ENCODE data around the gene OR11A1. TPM values are rescaled to one million over a fixed set of nuclear protein-coding genes. Genes with fewer than 3 reads are reported as not detected.

Gene OR11A1
- total RNA-seq, 1 experiment from 2014 or later, result not detected

DNA sequence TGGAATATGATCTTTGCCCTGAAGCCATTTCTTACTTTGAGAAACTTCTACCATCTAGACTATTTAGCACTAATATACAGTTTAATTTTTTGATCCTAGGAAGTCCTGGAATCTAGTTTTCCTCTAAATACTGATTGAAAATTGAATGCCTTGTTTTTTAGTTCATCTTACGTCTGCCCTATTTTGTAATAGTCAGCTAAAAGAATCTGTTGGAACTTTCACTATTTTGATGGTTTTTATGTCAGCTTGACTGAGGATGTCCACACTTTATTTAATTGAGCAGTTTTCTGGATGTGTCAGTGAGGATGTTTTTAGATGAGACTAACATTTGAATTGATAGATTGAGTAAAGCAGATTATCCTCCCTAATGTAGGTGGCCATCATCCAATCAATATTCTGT lies 53.1 kb downstream of the OR11A1 start:
- no peaks in the 10 kb centered on the region for H3K9me2 ChIP-seq (replicated peaks; ENCODE audit: low read length)
- H3K9me3 ChIP-seq (ENCODE audit: low read length), result no peaks in the 10 kb centered on the region
- H3K27ac ChIP-seq (ENCODE audit: low read length), result no peak overlapping the region
- no peaks in the 10 kb centered on the region for H3K4me1 ChIP-seq (ENCODE audit: insufficient read depth, low read length)
- H3K4me3 ChIP-seq (ENCODE audit: low read length), result no peak overlapping the region
- no peaks in the 10 kb centered on the region for H3K79me2 ChIP-seq (ENCODE audit: low read length)
- H4K20me1 ChIP-seq (ENCODE audit: low read length), result no peaks in the 10 kb centered on the region
- no peaks in the 10 kb centered on the region for H3K36me3 ChIP-seq (ENCODE audit: low read depth, low read length)
- no peak overlapping the region for H3K4me2 ChIP-seq (ENCODE audit: low read length)
- TF ChIP-seq, protein P1, sequence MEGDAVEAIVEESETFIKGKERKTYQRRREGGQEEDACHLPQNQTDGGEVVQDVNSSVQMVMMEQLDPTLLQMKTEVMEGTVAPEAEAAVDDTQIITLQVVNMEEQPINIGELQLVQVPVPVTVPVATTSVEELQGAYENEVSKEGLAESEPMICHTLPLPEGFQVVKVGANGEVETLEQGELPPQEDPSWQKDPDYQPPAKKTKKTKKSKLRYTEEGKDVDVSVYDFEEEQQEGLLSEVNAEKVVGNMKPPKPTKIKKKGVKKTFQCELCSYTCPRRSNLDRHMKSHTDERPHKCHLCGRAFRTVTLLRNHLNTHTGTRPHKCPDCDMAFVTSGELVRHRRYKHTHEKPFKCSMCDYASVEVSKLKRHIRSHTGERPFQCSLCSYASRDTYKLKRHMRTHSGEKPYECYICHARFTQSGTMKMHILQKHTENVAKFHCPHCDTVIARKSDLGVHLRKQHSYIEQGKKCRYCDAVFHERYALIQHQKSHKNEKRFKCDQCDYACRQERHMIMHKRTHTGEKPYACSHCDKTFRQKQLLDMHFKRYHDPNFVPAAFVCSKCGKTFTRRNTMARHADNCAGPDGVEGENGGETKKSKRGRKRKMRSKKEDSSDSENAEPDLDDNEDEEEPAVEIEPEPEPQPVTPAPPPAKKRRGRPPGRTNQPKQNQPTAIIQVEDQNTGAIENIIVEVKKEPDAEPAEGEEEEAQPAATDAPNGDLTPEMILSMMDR (conservative IDR thresholded peaks at IDR 0.05; ENCODE audit: low read depth, low read length), result no peak
- TF ChIP-seq EZH2 (IDR thresholded peaks at IDR 0.05; ENCODE audit: low read length, unreplicated experiment) (no peak), EZH2phosphoT487 (IDR thresholded peaks at IDR 0.05; ENCODE audit: borderline replicate concordance, low read length) (no peak)
- no peak for DNase-seq
- no peak for ATAC-seq
- intact Hi-C loops (cut with micrococcal nuclease), result no loop called here
- ChIA-PET CTCF (no interaction called here), POLR2A (ENCODE audit: unreplicated experiment) (no interaction called here)
- H3K27me3 ChIP-seq (ENCODE audit: low read length), result peaks cover 31% of the 10 kb centered on the region; the same call in 1 of the 2 replicates
- H3K9ac ChIP-seq (ENCODE audit: low read length), result no peak overlapping the region
- H2AFZ ChIP-seq (ENCODE audit: low read length), result no peak overlapping the region
- no peaks in the 10 kb centered on the region for H3F3A ChIP-seq (ENCODE audit: low read length, unreplicated experiment)
- BruUV-seq (replicated peaks), result no TSS peak

GRCh38 chr6:29399525-29399924 lies 57.3 kb downstream of the OR11A1 start:
- H3K27ac ChIP-seq (ENCODE audit: low read length), result no peak overlapping the region
- ChIA-PET POLR2A (ENCODE audit: unreplicated experiment) (no interaction called here), CTCF (no interaction called here)
- H3K4me3 ChIP-seq (ENCODE audit: low read length), result no peak overlapping the region
- no peak overlapping the region for H3K4me2 ChIP-seq (ENCODE audit: low read length)
- H3K4me1 ChIP-seq (ENCODE audit: insufficient read depth, low read length), result no peaks in the 10 kb centered on the region
- H3K9me2 ChIP-seq (replicated peaks; ENCODE audit: low read length), result no peaks in the 10 kb centered on the region
- DNase-seq (no peak), ATAC-seq (no peak)
- H3F3A ChIP-seq (ENCODE audit: low read length, unreplicated experiment), result no peaks in the 10 kb centered on the region
- H3K9me3 ChIP-seq (ENCODE audit: low read length), result no peaks in the 10 kb centered on the region
- H3K79me2 ChIP-seq (ENCODE audit: low read length), result no peaks in the 10 kb centered on the region
- H2AFZ ChIP-seq (ENCODE audit: low read length), result no peak overlapping the region
- no peaks in the 10 kb centered on the region for H3K36me3 ChIP-seq (ENCODE audit: low read depth, low read length)
- no TSS peak for BruUV-seq (replicated peaks)
- peaks cover 34% of the 10 kb centered on the region for H3K27me3 ChIP-seq (ENCODE audit: low read length)
- H3K9ac ChIP-seq (ENCODE audit: low read length), result no peak overlapping the region
- H4K20me1 ChIP-seq (ENCODE audit: low read length), result no peaks in the 10 kb centered on the region
- TF ChIP-seq EZH2 (IDR thresholded peaks at IDR 0.05; ENCODE audit: low read length, unreplicated experiment), result no peak
- TF ChIP-seq EZH2phosphoT487 (IDR thresholded peaks at IDR 0.05; ENCODE audit: borderline replicate concordance, low read length), result no peak
- TF ChIP-seq, protein P1 (conservative IDR thresholded peaks at IDR 0.05; ENCODE audit: low read depth, low read length), result no peak
- intact Hi-C loops (cut with micrococcal nuclease), result no loop called here

GRCh38 chr6:29395331-29395730 lies 61.5 kb downstream of the OR11A1 start, which contains the start of gene OR12D2:
TSS of gene OR12D2 (plus strand) at chr6:29395631. CDS start at chr6:29396700, 1,069 bp downstream.
- Histone ChIP-seq H2AFZ (ENCODE audit: low read length) (no peak within 1 kb of the TSS), H3K4me3 (ENCODE audit: low read length) (no peak within 1 kb of the TSS), H3K79me2 (ENCODE audit: low read length) (no peaks in the 10 kb centered on the region), H3K27me3 (ENCODE audit: low read length) (peaks cover 48% of the 10 kb centered on the region), H4K20me1 (ENCODE audit: low read length) (no peaks in the 10 kb centered on the region), H3K9me2 (replicated peaks; ENCODE audit: low read length) (no peaks in the 10 kb centered on the region), H3K27ac (ENCODE audit: low read length) (no peak within 1 kb of the TSS), H3K9me3 (ENCODE audit: low read length) (no peaks in the 10 kb centered on the region), H3K36me3 (ENCODE audit: low read depth, low read length) (no peaks in the 10 kb centered on the region), H3K4me1 (ENCODE audit: insufficient read depth, low read length) (no peaks in the 10 kb centered on the region), H3K4me2 (ENCODE audit: low read length) (no peak within 1 kb of the TSS), H3F3A (ENCODE audit: low read length, unreplicated experiment) (no peaks in the 10 kb centered on the region), H3K9ac (ENCODE audit: low read length) (no peak within 1 kb of the TSS)
- intact Hi-C loops (cut with micrococcal nuclease), result no loop called here
- no peak for ATAC-seq
- ChIA-PET CTCF (no interaction called here), POLR2A (ENCODE audit: unreplicated experiment) (no interaction called here)
- no TSS peak for BruUV-seq (replicated peaks)
- DNase-seq, result no peak
- no peak for TF ChIP-seq EZH2phosphoT487 (IDR thresholded peaks at IDR 0.05; ENCODE audit: borderline replicate concordance, low read length)

Measured in PC-3 (cell line).